Measurements from ENCODE around the gene CARD10. TPM values are rescaled to one million over a fixed set of nuclear protein-coding genes. Genes with fewer than 3 reads are reported as not detected.
A peak's percentile ranks its signal among the peaks of the same experiment; 100 is the strongest.

Gene CARD10
- total RNA-seq, 2 donors from 2014 or later: 20.3 to 24.4 TPM

DNA sequence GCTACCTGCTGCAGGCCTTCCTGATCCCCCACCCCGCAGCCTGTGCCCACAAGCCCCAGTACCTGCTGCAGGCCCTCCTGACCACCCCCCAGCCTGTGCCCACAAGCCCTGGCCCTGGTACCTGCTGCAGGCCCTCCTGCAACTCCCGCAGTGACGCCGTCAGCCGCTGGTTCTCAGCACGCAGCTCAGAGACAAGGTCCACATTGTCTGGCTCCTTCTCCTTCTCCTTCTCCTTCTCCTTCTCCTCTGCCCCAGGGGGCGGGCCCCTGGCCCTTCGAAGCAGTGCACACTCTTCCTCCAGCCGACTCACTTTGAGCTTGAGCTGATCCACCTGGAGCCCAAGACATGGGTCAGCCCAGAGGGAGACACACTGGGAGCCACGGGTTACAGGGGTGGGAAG is 9.1 kb downstream of the CARD10 start:
- H3K9me3 Mint-ChIP-seq: no peaks in the 10 kb centered on the region
- Histone ChIP-seq H3K9ac (ENCODE audit: extremely low read depth, low read length, poor library complexity, severe bottlenecking) (no peak overlapping the region), H3K4me3 (ENCODE audit: low read length) (no peak overlapping the region), H3K36me3 (ENCODE audit: control insufficient read depth, insufficient read depth, low read length) (no peaks in the 10 kb centered on the region), H3K27me3 (ENCODE audit: control insufficient read depth, insufficient read depth, low read length, poor library complexity, severe bottlenecking) (no peaks in the 10 kb centered on the region), H3K4me1 (ENCODE audit: control insufficient read depth, insufficient read depth, low read length) (peaks cover 3% of the 10 kb centered on the region), H3K9me3 (ENCODE audit: control insufficient read depth, low read length) (no peaks in the 10 kb centered on the region), H3K27ac (ENCODE audit: low read depth, low read length) (no peak overlapping the region)
- WGBS, 2 experiments (ENCODE audit: insufficient coverage in 1 of 2, insufficient read length in 1 of 2): 94 to 96% methylated on average over 10 of the region's 10 CpGs
- no peak overlapping the region for H3K4me3 Mint-ChIP-seq
- H3K36me3 Mint-ChIP-seq (ENCODE audit: low read depth): peaks cover 15% of the 10 kb centered on the region
- DNase-seq: no peak
- TF ChIP-seq, protein P1, sequence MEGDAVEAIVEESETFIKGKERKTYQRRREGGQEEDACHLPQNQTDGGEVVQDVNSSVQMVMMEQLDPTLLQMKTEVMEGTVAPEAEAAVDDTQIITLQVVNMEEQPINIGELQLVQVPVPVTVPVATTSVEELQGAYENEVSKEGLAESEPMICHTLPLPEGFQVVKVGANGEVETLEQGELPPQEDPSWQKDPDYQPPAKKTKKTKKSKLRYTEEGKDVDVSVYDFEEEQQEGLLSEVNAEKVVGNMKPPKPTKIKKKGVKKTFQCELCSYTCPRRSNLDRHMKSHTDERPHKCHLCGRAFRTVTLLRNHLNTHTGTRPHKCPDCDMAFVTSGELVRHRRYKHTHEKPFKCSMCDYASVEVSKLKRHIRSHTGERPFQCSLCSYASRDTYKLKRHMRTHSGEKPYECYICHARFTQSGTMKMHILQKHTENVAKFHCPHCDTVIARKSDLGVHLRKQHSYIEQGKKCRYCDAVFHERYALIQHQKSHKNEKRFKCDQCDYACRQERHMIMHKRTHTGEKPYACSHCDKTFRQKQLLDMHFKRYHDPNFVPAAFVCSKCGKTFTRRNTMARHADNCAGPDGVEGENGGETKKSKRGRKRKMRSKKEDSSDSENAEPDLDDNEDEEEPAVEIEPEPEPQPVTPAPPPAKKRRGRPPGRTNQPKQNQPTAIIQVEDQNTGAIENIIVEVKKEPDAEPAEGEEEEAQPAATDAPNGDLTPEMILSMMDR (conservative IDR thresholded peaks at IDR 0.05): no peak
- no peaks in the 10 kb centered on the region for H3K27me3 Mint-ChIP-seq (ENCODE audit: insufficient read depth)
- peaks cover 10% of the 10 kb centered on the region for H3K4me1 Mint-ChIP-seq
- peak overlapping the region; percentile 44 for H3K27ac Mint-ChIP-seq

DNA sequence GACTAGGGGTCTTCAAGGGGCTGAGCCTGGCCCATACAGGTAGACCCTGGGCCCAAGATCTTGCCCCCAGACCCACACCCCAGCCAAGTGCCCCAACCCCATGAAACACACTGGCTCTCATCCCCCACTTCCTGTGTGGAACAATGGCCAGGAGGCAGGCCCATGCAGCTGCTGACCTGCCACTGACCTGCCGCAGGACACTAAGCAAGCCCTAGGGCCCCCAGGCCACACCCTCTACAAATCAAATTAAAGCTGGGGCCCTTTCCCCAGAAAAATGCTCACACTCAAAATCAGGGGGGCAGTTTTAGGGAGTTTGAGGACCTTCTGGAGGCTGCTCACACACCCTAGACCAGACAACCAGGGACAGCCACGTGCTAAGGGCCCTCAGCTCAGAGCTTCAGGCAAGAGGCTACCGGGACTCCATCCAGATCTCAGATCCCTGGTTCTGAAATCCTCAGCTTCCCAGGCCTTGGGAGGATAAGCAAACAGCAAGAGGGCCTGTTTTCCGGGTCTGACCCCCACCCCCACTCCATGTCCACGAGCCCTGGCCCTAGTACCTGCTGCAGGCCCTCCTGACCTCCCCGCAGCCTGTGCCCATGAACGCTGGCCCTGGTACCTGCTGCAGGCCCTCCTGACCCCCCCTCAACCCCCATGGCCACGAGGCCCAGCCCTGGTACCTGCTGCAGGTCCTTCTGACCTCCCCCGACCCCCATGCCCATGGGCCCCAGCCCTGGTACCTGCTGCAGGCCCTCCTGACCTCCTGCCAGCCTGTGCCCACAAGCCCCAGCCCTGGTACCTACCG is 10.0 kb downstream of the CARD10 start:
- no peak overlapping the region for H3K4me3 Mint-ChIP-seq

DNA sequence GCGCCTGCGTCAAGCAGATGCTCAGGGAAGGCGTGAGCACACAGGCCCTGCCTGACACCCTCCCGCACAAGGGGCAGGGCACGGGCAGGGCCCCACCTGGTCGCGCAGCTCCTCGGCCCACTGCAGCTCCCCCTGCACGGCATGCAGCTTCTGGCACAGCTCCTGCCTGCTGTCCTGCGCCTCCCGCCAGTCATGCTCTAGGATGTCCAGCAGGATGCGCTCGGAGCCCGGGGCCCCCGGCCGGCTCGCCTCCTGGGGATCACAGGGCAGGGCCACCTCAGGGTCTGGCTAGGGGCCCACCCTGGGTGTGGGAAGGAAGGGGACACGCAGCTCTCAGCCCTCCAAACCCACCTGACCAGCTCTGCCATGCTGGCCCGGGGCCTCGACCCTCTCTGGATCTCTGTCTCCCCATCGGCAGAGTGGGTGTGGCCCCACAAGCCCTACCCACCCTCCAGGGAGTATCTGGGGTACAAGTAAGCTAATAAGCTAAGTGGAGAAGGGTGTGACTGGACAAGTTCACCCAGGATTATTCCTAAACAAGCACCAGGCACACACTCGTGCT is 10.7 kb downstream of the CARD10 start:
- TF ChIP-seq, protein P1 (conservative IDR thresholded peaks at IDR 0.05): peak; percentile 32
- no peaks in the 10 kb centered on the region for H3K9me3 ChIP-seq (ENCODE audit: control insufficient read depth, low read length)
- 90 to 91% methylated on average over 7 to 21 of the region's 22 CpGs for WGBS, 2 experiments (ENCODE audit: insufficient coverage in 1 of 2, insufficient read length in 1 of 2)
- peaks cover 3% of the 10 kb centered on the region for H3K4me1 ChIP-seq (ENCODE audit: control insufficient read depth, insufficient read depth, low read length)
- no peaks in the 10 kb centered on the region for H3K27me3 ChIP-seq (ENCODE audit: control insufficient read depth, insufficient read depth, low read length, poor library complexity, severe bottlenecking)
- Mint-ChIP-seq H3K27ac (peak overlapping the region; percentile 52), H3K9me3 (no peaks in the 10 kb centered on the region), H3K27me3 (ENCODE audit: insufficient read depth) (no peaks in the 10 kb centered on the region), H3K4me3 (no peak overlapping the region), H3K36me3 (ENCODE audit: low read depth) (peaks cover 18% of the 10 kb centered on the region), H3K4me1 (peaks cover 10% of the 10 kb centered on the region)
- H3K9ac ChIP-seq (ENCODE audit: extremely low read depth, low read length, poor library complexity, severe bottlenecking): no peak overlapping the region
- no peak for DNase-seq
- no peak overlapping the region for H3K27ac ChIP-seq (ENCODE audit: low read depth, low read length)
- no peak overlapping the region for H3K4me3 ChIP-seq (ENCODE audit: low read length)
- no peaks in the 10 kb centered on the region for H3K36me3 ChIP-seq (ENCODE audit: control insufficient read depth, insufficient read depth, low read length)

More for the DNA sequence above, 10.0 kb downstream of the CARD10 start:
- Mint-ChIP-seq H3K9me3 (no peaks in the 10 kb centered on the region), H3K27me3 (ENCODE audit: insufficient read depth) (no peaks in the 10 kb centered on the region), H3K4me1 (peaks cover 10% of the 10 kb centered on the region), H3K36me3 (ENCODE audit: low read depth) (peaks cover 17% of the 10 kb centered on the region), H3K27ac (peak overlapping the region; percentile 52)
- no peak for DNase-seq
- H3K4me3 ChIP-seq (ENCODE audit: low read length): no peak overlapping the region
- no peaks in the 10 kb centered on the region for H3K9me3 ChIP-seq (ENCODE audit: control insufficient read depth, low read length)
- H3K27me3 ChIP-seq (ENCODE audit: control insufficient read depth, insufficient read depth, low read length, poor library complexity, severe bottlenecking): no peaks in the 10 kb centered on the region
- H3K27ac ChIP-seq (ENCODE audit: low read depth, low read length): no peak overlapping the region
- peaks cover 3% of the 10 kb centered on the region for H3K4me1 ChIP-seq (ENCODE audit: control insufficient read depth, insufficient read depth, low read length)
- H3K36me3 ChIP-seq (ENCODE audit: control insufficient read depth, insufficient read depth, low read length): no peaks in the 10 kb centered on the region
- H3K9ac ChIP-seq (ENCODE audit: extremely low read depth, low read length, poor library complexity, severe bottlenecking): no peak overlapping the region
- WGBS, 2 experiments (ENCODE audit: insufficient coverage in 1 of 2, insufficient read length in 1 of 2): 79 to 81% methylated on average over 5 to 9 of the region's 10 CpGs
- TF ChIP-seq, protein P1 (conservative IDR thresholded peaks at IDR 0.05): no peak
